Stimulated activated CD8-positive, alpha-beta memory T cell treated with anti-CD3 and anti-CD28 coated beads, Interleukin-15, amount 100 ng/mL, for 1 hour (primary cell): ENCODE data around the gene CCDC33.

Experiments
- DNase-seq: peaks from one replicate; pipeline ENCODE4 v3.0.0-alpha.2; 2020; ENCODE audit warnings: low read depth

The CCDC33 gene

DNA sequence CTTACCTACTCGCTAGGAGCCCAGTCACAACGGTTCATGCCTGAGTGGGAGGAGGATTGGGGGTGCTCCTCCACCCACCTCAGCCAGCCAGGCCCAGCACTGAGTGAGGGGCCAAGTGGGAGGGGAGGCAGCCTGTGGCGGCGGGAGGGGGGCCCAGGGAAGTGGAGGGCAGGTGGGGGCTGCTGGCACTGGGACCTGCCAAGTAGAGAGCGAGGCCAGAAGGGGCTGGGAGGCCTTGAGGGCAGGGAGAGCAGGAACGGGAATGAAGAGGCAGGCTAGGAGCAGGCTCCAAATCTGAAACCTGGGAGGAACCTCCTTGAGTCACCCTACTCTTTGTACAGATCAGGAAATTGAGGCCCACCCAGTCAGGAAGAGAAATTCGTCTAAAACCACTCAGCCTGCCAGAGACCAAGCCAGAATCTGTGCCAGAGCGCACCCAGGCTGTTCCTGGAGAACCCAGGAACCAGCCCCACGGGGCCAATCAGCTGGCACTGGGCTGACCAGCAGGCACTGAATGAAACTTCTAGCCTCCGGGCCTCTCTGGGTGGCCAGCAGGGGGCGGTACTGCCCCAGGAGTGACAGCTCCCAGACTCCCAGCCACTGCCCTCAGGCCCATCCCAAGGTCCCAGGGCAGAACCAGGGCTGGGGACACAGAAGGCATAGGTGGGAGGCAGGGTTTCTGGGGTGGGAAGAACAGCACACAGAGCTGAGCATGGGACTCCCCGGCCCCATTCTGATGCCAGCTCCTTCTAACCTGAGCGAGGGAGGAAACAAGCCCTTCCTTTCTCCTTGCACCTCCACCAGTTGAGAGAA, 146.1 kb downstream of the CCDC33 start:
- DNase-seq: peak; percentile 53

- no peak for DNase-seq
Measured at GRCh38 chr15:74383286-74383685, 147.2 kb downstream of the CCDC33 start.

GRCh38 chr15:74383695-74384565, 147.8 kb downstream of the CCDC33 start:
- DNase-seq: no peak

- no peak for DNase-seq
Measured at GRCh38 chr15:74384566-74384880, 148.4 kb downstream of the CCDC33 start.

DNA sequence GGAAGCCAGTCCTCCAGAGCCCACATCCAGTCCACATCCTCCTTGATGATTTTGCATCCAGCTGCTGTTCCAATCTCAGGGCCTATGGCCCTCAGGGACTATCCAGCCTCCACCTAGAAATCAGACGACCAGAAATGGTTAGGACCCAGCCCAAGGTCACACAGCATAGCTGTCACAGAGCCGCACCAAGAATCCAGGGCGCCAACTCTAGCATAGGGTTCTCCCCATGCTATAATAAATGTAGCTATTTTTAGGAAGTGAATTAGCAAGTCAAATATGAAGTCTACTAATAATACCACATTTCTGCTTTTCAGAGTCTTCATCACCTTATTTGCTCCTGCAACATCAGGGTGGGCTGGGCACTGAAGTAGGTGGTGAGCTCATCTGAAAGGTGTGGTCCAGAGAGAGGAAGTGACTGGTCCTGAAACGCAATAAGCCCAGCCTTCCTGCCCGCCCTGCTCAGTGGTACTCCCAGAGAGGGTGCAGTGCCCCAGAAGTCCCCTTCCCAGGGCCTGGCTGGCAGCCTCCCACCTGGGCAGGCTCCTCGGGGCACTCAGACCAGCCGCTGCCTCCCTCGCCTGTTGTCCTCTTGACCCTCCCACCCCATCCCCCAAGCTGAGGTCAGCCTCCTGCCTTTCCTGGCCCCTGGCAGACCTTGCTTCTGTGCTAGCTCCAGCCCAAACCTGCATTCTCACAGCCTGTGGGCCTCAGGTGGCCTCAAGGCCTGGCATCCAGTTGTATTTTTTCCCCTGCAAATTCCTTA, 148.9 kb downstream of the CCDC33 start:
- no peak for DNase-seq

GRCh38 chr15:74385733-74386132, 149.6 kb downstream of the CCDC33 start:
- no peak for DNase-seq
